GM19023 (cell line): ENCODE results near the gene PRKCH.

Source experiments
- ATAC-seq: cut with Tn5 transposase; IDR thresholded peaks from one replicate; pipeline ENCODE4 v1.9.1; 2021; ENCODE audit warnings: mild to moderate bottlenecking, moderate library complexity; ENCODE audit not compliant: unreplicated experiment

PRKCH gene

GRCh38 chr14:61335049-61335448 is 13.7 kb downstream of the PRKCH start:
- ATAC-seq, result no peak

- no peak for ATAC-seq
Observed at GRCh38 chr14:61335671-61336275, 14.4 kb downstream of the PRKCH start.

- ATAC-seq, result no peak
Observed at GRCh38 chr14:61337893-61338292, 16.5 kb downstream of the PRKCH start.

- ATAC-seq, result no peak
Observed at GRCh38 chr14:61338457-61338856, 17.1 kb downstream of the PRKCH start.

GRCh38 chr14:61341275-61342206 is 20.2 kb downstream of the PRKCH start:
- ATAC-seq, result no peak

- ATAC-seq, result no peak
Observed at GRCh38 chr14:61342486-61342885, 21.1 kb downstream of the PRKCH start.

- no peak for ATAC-seq
Observed at GRCh38 chr14:61342932-61343331, 21.6 kb downstream of the PRKCH start.

- ATAC-seq, result no peak
Observed at GRCh38 chr14:61343471-61343870, 22.1 kb downstream of the PRKCH start.

- ATAC-seq, result no peak
Observed at GRCh38 chr14:61343991-61344405, 22.6 kb downstream of the PRKCH start.

- ATAC-seq, result no peak
Observed at GRCh38 chr14:61344437-61345150, 23.2 kb downstream of the PRKCH start.

- ATAC-seq, result no peak
Observed at GRCh38 chr14:61345151-61345482, 23.7 kb downstream of the PRKCH start.

- no peak for ATAC-seq
Observed at GRCh38 chr14:61346221-61346620, 24.8 kb downstream of the PRKCH start.

GRCh38 chr14:61346793-61347192 is 25.4 kb downstream of the PRKCH start:
- ATAC-seq, result no peak

- ATAC-seq, result no peak
Observed at GRCh38 chr14:61347826-61348443, 26.6 kb downstream of the PRKCH start.

GRCh38 chr14:61350427-61351270 is 29.3 kb downstream of the PRKCH start:
- ATAC-seq, result no peak

GRCh38 chr14:61351477-61351876 is 30.1 kb downstream of the PRKCH start:
- ATAC-seq, result no peak

- ATAC-seq, result no peak
Observed at GRCh38 chr14:61355892-61356325, 34.5 kb downstream of the PRKCH start.

- no peak for ATAC-seq
Observed at GRCh38 chr14:61357123-61357522, 35.7 kb downstream of the PRKCH start.

- no peak for ATAC-seq
Observed at GRCh38 chr14:61358554-61359226, 37.3 kb downstream of the PRKCH start.
